Measurements from ENCODE around the gene OGFR. TPM values are rescaled to one million over a fixed set of nuclear protein-coding genes. Genes with fewer than 3 reads are reported as not detected.
A peak's percentile ranks its signal among the peaks of the same experiment; 100 is the strongest.

OGFR gene
- total RNA-seq, 1 donor from 2014 or later = 96.5 TPM

GRCh38 chr20:62768234-62768546 is 36.4 kb upstream of the OGFR start:
- no peak for FAIRE-seq
- H3K4me2 ChIP-seq (ENCODE audit: low read length) = peak overlapping the region; percentile 61
- peaks cover 11% of the 10 kb centered on the region for H3K27me3 ChIP-seq (ENCODE audit: insufficient read depth, low read length)
- Mint-ChIP-seq H3K36me3 (ENCODE audit: low read depth, unreplicated experiment) (no peaks in the 10 kb centered on the region), H3K27ac (ENCODE audit: unreplicated experiment) (no peak overlapping the region), H3K4me1 (ENCODE audit: low read depth, unreplicated experiment) (peaks cover 1% of the 10 kb centered on the region), H3K27me3 (ENCODE audit: low read depth, unreplicated experiment) (peaks cover 38% of the 10 kb centered on the region), H3K9me3 (ENCODE audit: unreplicated experiment) (no peaks in the 10 kb centered on the region), H3K4me3 (ENCODE audit: unreplicated experiment) (no peak overlapping the region)
- H3K4me1 ChIP-seq (ENCODE audit: insufficient read depth, low read length) = peaks cover 15% of the 10 kb centered on the region
- no peaks in the 10 kb centered on the region for H3K79me2 ChIP-seq (ENCODE audit: insufficient read depth, low read length)
- no peaks in the 10 kb centered on the region for H4K20me1 ChIP-seq (ENCODE audit: insufficient read depth, low read length)
- H3K9me3 ChIP-seq (ENCODE audit: insufficient read depth, low read depth, low read length) = no peaks in the 10 kb centered on the region
- no peak overlapping the region for H3K27ac ChIP-seq (ENCODE audit: low read depth, low read length)
- H3K36me3 ChIP-seq (ENCODE audit: insufficient read depth, low read length) = no peaks in the 10 kb centered on the region
- TF ChIP-seq EZH2 (IDR thresholded peaks at IDR 0.05; ENCODE audit: insufficient read depth, low read length) (no peak), CTCF (IDR thresholded peaks at IDR 0.05; ENCODE audit: insufficient read depth, low read depth, low read length) (no peak)
- DNase-seq (ENCODE audit: low read depth) = no peak
- no peak overlapping the region for H3K9ac ChIP-seq (ENCODE audit: low read length)
- H3K4me3 ChIP-seq (ENCODE audit: insufficient read depth, low read depth, low read length) = no peak overlapping the region
- H2AFZ ChIP-seq (ENCODE audit: low read depth, low read length) = no peak overlapping the region

DNA sequence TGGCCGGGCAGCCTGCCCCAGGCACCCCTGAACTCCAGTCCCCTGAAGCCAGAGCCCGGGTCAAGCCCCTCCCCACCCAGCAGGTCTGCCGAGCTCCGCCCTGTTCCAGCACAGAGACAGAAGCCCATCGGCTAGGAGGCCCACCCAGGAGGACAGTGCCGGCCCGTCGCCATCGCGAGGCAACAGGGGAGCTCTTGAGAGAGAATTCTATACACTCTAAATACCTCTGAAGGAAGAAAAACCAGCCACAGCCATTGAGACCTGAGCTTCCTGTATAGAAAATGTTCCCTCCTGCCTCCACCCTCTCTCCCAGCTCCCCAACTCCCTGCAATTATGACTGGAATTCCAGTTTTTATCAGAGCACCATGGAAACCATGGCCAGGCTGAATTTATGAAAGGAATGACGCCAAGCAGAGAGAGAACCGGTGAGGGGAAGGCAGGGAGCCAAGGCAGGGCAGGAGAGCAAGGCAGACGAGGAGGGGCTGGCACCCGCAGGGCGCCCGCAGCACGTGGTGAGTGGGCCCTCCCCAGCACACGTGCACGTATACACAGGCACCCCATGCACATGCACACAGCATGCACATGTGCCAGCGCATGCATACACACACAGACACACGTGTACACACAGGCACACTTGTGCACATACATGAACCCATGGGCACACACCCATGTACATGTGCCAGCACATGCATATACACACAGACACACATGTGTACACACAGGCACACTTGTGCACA is 35.9 kb upstream of the OGFR start:
- no peak overlapping the region for H3K4me3 Mint-ChIP-seq (ENCODE audit: unreplicated experiment)

More for the DNA sequence above, 35.9 kb upstream of the OGFR start:
- Histone ChIP-seq H3K9ac (ENCODE audit: low read length) (no peak overlapping the region), H3K4me1 (ENCODE audit: insufficient read depth, low read length) (peaks cover 19% of the 10 kb centered on the region), H4K20me1 (ENCODE audit: insufficient read depth, low read length) (no peaks in the 10 kb centered on the region), H3K27me3 (ENCODE audit: insufficient read depth, low read length) (peaks cover 12% of the 10 kb centered on the region), H3K36me3 (ENCODE audit: insufficient read depth, low read length) (no peaks in the 10 kb centered on the region), H3K79me2 (ENCODE audit: insufficient read depth, low read length) (no peaks in the 10 kb centered on the region), H3K27ac (ENCODE audit: low read depth, low read length) (no peak overlapping the region), H3K9me3 (ENCODE audit: insufficient read depth, low read depth, low read length) (no peaks in the 10 kb centered on the region), H3K4me3 (ENCODE audit: insufficient read depth, low read depth, low read length) (no peak overlapping the region), H2AFZ (ENCODE audit: low read depth, low read length) (no peak overlapping the region), H3K4me2 (ENCODE audit: low read length) (peak overlapping the region; percentile 61)
- Mint-ChIP-seq H3K9me3 (ENCODE audit: unreplicated experiment) (no peaks in the 10 kb centered on the region), H3K36me3 (ENCODE audit: low read depth, unreplicated experiment) (no peaks in the 10 kb centered on the region), H3K27me3 (ENCODE audit: low read depth, unreplicated experiment) (peaks cover 39% of the 10 kb centered on the region), H3K4me1 (ENCODE audit: low read depth, unreplicated experiment) (peaks cover 1% of the 10 kb centered on the region), H3K27ac (ENCODE audit: unreplicated experiment) (no peak overlapping the region)
- DNase-seq (ENCODE audit: low read depth) = peak; percentile 70
- no peak for TF ChIP-seq EZH2 (IDR thresholded peaks at IDR 0.05; ENCODE audit: insufficient read depth, low read length)
- no peak for TF ChIP-seq CTCF (IDR thresholded peaks at IDR 0.05; ENCODE audit: insufficient read depth, low read depth, low read length)
- FAIRE-seq = no peak

Data from astrocyte (in vitro differentiated cells and primary cell).